ENCODE measurements around the gene SOX15. TPM values are rescaled to one million over a fixed set of nuclear protein-coding genes. Genes with fewer than 3 reads are reported as not detected.

The SOX15 gene
- total and polyA plus RNA-seq, 2 of the 4 experiments (the other 2 are of a cell fraction): 0.18 to 0.62 TPM

DNA sequence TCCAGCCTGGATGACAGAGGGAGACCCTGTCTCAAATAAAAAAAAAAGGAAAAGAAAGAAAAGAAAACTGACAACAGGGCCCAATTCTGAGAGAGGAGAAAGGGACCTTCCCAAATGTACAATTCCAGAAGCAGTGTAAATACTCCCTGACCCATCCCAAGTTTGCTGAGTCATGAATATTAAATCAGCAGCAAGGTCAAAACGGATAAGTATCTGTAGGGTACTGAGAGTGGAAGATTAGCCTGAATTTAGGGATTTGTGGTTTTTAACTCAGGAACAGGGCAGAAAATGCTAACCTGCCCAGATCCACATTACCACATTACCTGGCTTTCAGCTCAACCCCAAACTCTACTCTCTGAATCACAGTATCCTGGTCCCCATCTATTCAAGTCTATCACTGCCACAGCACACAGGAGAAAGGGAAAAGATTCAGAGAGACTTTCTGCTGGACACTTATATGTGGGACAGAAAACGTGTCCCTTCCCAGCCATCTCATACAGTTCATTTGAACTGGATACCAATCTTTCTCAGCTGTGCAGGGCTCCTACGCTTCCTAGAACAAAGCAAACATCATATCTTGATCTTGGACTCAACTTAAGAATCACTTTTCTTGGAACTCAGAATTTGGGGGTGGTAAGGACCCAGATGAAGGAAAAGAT, 21.9 kb upstream of the SOX15 start:
- Histone ChIP-seq H3K9ac (ENCODE audit: low read depth, low read length) (no peak overlapping the region), H3K4me1 (ENCODE audit: control insufficient read depth, insufficient read depth, low read length) (peaks cover 9% of the 10 kb centered on the region), H3K4me2 (ENCODE audit: low read depth, low read length) (peak overlapping the region; percentile 27), H3K79me1 (ENCODE audit: low read depth in 1 of 2, low read length in 2 of 2) (peaks cover 42 to 63% of the 10 kb centered on the region in 2 experiments), H3K4ac (ENCODE audit: low read depth, low read length) (no peak overlapping the region), H2BK120ac (ENCODE audit: low read depth, low read length) (no peak overlapping the region), H3K4me3 (ENCODE audit: insufficient read depth, low read depth, low read length) (no peak overlapping the region), H2AK5ac (ENCODE audit: low read depth, low read length) (no peak overlapping the region), H3K36me3 (ENCODE audit: control insufficient read depth, insufficient read depth, low read length) (peaks cover 5% of the 10 kb centered on the region), H2AK9ac (replicated peaks; ENCODE audit: low read depth, low read length, poor library complexity) (no peak overlapping the region), H3K27me3 (ENCODE audit: control insufficient read depth, insufficient read depth, low read length) (no peaks in the 10 kb centered on the region), H2AFZ (replicated peaks; ENCODE audit: low read length, poor library complexity) (no peak overlapping the region), H3K14ac (replicated peaks; ENCODE audit: low read depth, low read length) (no peak overlapping the region), H2BK5ac (ENCODE audit: low read depth, low read length, poor library complexity, severe bottlenecking) (no peak overlapping the region), H3K27ac (ENCODE audit: insufficient read depth, low read length) (peak overlapping the region; percentile 3; the same call in 1 of the 2 replicates), H4K5ac (ENCODE audit: low read depth, low read length) (no peak overlapping the region), H3K56ac (ENCODE audit: extremely low read depth, insufficient read depth, low read length) (no peak overlapping the region), H3K23ac (ENCODE audit: low read depth, low read length) (peak overlapping the region; percentile 6; the same call in 1 of the 2 replicates), H2BK15ac (ENCODE audit: low read depth, low read length) (no peak overlapping the region), H3K18ac (ENCODE audit: low read depth, low read length) (no peak overlapping the region), H4K8ac (ENCODE audit: low read depth in 2 of 2, low read length in 2 of 2) (no peak overlapping the region), H3K9me1 (ENCODE audit: insufficient read depth, low read length) (peaks cover 16% of the 10 kb centered on the region), H4K20me1 (ENCODE audit: insufficient read depth, low read length) (peaks cover 54% of the 10 kb centered on the region), H4K91ac (ENCODE audit: insufficient read depth, low read depth, low read length) (no peak overlapping the region), H2BK20ac (ENCODE audit: low read depth, low read length) (no peak overlapping the region), H3K9me3 (ENCODE audit: control insufficient read depth, insufficient read depth, low read length) (no peaks in the 10 kb centered on the region)
- TF ChIP-seq NFE2L2 (IDR thresholded peaks at IDR 0.05; ENCODE audit: low read depth, low read length) (peak; percentile 90), MAFK (IDR thresholded peaks at IDR 0.05; ENCODE audit: low read depth, low read length) (peak; percentile 97), POLR2A (IDR thresholded peaks at IDR 0.05; ENCODE audit: low read depth, low read length) (no peak)
- POLR2A ChIA-PET (ENCODE audit: unreplicated experiment): interaction anchor here (0.6 kb wide), 1 partner anchor 340 kb away, joined by 3 read pairs; no protein-coding TSS in a partner anchor
- intact Hi-C loops (cut with micrococcal nuclease) (no loop called here), dilution Hi-C loops (cut with HindIII; ENCODE audit: low sequenced_read_pairs, unreplicated experiment) (no loop called here), in situ Hi-C loops (cut with MboI; ENCODE audit: low sequenced_read_pairs) (no loop called here)
- ATAC-seq (ENCODE audit: low read depth): no peak
- CTCF ChIA-PET: interaction anchor here (0.6 to 0.7 kb wide), 3 partner anchors 87 to 328 kb away, joined by 3 to 7 read pairs (median 5); no protein-coding TSS in a partner anchor
- BruUV-seq (replicated peaks): no TSS peak
- no CpG with 5 or more reads among the region's 3 CpGs for WGBS, 2 experiments (ENCODE audit: extremely low coverage in 2 of 2, insufficient read length in 1 of 2)
- no peak for DNase-seq
